C4-2B (cell line): ENCODE measurements around the gene GRK5.

Experiments used
- ZFX ChIP-seq: fragments of 450-650 bp; IDR thresholded peaks from 2 replicates; pipeline ENCODE4 v1.6.1; 2017
- TF ChIP-seq, protein P1 (sequence below): fragments of 450-650 bp; conservative IDR thresholded peaks from 2 replicates; pipeline ENCODE4 v1.5.1; 2017; ENCODE audit warnings: mild to moderate bottlenecking

DNA sequence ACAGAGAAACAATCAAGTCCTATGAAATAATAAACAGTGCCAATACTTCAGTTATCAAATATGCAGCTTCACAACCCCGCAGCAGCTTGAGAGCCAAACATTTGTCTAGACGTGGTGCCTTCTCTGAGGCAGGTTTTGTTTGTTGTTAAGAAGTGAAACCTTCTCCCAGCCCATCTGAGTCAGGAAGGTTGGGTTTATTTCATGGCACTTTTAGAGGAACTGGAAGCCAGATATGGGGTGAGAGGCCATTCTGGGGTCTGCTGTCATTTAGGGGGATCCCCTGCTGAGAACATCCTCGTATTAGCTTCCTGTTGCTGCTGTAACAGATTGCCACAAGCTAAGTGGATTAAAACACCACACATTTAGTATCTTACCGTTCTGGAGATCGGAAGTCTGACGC, 113.6 kb downstream of the GRK5 start:
- TF ChIP-seq, protein P1, sequence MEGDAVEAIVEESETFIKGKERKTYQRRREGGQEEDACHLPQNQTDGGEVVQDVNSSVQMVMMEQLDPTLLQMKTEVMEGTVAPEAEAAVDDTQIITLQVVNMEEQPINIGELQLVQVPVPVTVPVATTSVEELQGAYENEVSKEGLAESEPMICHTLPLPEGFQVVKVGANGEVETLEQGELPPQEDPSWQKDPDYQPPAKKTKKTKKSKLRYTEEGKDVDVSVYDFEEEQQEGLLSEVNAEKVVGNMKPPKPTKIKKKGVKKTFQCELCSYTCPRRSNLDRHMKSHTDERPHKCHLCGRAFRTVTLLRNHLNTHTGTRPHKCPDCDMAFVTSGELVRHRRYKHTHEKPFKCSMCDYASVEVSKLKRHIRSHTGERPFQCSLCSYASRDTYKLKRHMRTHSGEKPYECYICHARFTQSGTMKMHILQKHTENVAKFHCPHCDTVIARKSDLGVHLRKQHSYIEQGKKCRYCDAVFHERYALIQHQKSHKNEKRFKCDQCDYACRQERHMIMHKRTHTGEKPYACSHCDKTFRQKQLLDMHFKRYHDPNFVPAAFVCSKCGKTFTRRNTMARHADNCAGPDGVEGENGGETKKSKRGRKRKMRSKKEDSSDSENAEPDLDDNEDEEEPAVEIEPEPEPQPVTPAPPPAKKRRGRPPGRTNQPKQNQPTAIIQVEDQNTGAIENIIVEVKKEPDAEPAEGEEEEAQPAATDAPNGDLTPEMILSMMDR = no peak
- TF ChIP-seq ZFX = no peak
